ENCODE results near the gene GSTM4. TPM values are rescaled to one million over a fixed set of nuclear protein-coding genes. Genes with fewer than 3 reads are reported as not detected.
"Not testable (repeated sequence)": the region's sequence is repeated elsewhere in the genome, so short reads cannot be mapped to it uniquely, and the experiment has no call there.

The GSTM4 gene
- total and polyA plus RNA-seq, 2 donors (not counting 1 experiment from before 2014, with no cell fraction given) = 28.6 to 56.5 TPM

DNA sequence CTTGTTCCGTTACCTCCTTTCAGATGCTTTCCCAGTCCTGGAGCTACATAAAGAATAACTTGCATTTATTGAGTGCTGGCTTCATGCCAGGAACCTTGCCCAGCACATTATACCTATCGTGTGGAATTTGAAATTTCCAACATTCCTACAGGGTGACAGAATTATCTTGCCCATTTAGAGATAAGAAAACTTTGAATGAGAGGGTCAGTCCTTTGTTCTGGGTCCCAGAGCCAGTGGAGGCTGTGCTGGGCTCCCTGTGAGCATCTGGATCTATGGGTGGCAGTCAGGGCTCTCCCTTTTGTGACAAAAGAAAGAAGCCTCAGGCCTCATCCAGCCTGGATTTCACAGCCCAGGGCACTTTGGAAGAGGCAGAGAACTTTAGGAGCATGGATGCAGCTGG is 3.2 kb downstream of the GSTM4 start:
- H3K36me3 ChIP-seq (replicated peaks in 1 of 2; ENCODE audit: control extremely low read depth in 1 of 2, control insufficient read depth in 1 of 2, extremely low read depth in 1 of 2, insufficient read depth in 2 of 2, low read length in 1 of 2) = peaks cover 0 to 16% of the 10 kb centered on the region in 2 experiments
- CTCF ChIA-PET = interaction anchor here (5.8 kb wide), 1 partner anchor 18 kb away, joined by 42 read pairs; no protein-coding TSS in a partner anchor
- H3K27me3 Mint-ChIP-seq = no peaks in the 10 kb centered on the region
- no peak overlapping the region for H3K27ac ChIP-seq (ENCODE audit: low read length in 2 of 2)
- H3K27me3 ChIP-seq (replicated peaks in 1 of 4; ENCODE audit: control extremely low read depth in 1 of 4, control insufficient read depth in 3 of 4, insufficient read depth in 4 of 4, low read length in 3 of 4) = no peaks in the 10 kb centered on the region
- no peak overlapping the region for H3K4me3 ChIP-seq (ENCODE audit: control extremely low read depth in 1 of 5, extremely low read depth in 1 of 5, insufficient read depth in 1 of 5, low read depth in 2 of 5, low read length in 4 of 5)
- H3K4me3 Mint-ChIP-seq = no peak overlapping the region
- no peaks in the 10 kb centered on the region for H3K9me3 Mint-ChIP-seq (ENCODE audit: insufficient read depth)
- WGBS (ENCODE audit: insufficient coverage) = 100% methylated on average over 1 of the region's 2 CpGs
- intact Hi-C loops (cut with micrococcal nuclease) = loop anchor here (10.0 kb wide), 1 partner anchor 174 kb away; the partner anchor contains the start of gene ATXN7L2
- H3K79me2 ChIP-seq (ENCODE audit: control insufficient read depth, insufficient read depth, low read length) = no peaks in the 10 kb centered on the region
- H3K27ac Mint-ChIP-seq = no peak overlapping the region
- H4K20me1 ChIP-seq (ENCODE audit: control insufficient read depth, insufficient read depth, low read length, poor library complexity, severe bottlenecking) = no peaks in the 10 kb centered on the region
- no peak overlapping the region for H3K4me2 ChIP-seq (replicated peaks; ENCODE audit: low read depth, low read length, poor library complexity, severe bottlenecking)
- H3K4me1 ChIP-seq (ENCODE audit: control insufficient read depth in 2 of 2, insufficient read depth in 2 of 2, low read length in 2 of 2) = peaks cover 11 to 17% of the 10 kb centered on the region in 2 donors
- ATAC-seq (ENCODE audit: low read depth) = no peak
- DNase-seq = no peak
- POLR2A ChIA-PET = no interaction called here
- no peak for TF ChIP-seq EZH2 (IDR thresholded peaks at IDR 0.05; ENCODE audit: borderline replicate concordance, insufficient read depth, low read depth, low read length, poor library complexity, severe bottlenecking)
- TF ChIP-seq, protein P1, sequence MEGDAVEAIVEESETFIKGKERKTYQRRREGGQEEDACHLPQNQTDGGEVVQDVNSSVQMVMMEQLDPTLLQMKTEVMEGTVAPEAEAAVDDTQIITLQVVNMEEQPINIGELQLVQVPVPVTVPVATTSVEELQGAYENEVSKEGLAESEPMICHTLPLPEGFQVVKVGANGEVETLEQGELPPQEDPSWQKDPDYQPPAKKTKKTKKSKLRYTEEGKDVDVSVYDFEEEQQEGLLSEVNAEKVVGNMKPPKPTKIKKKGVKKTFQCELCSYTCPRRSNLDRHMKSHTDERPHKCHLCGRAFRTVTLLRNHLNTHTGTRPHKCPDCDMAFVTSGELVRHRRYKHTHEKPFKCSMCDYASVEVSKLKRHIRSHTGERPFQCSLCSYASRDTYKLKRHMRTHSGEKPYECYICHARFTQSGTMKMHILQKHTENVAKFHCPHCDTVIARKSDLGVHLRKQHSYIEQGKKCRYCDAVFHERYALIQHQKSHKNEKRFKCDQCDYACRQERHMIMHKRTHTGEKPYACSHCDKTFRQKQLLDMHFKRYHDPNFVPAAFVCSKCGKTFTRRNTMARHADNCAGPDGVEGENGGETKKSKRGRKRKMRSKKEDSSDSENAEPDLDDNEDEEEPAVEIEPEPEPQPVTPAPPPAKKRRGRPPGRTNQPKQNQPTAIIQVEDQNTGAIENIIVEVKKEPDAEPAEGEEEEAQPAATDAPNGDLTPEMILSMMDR (IDR thresholded peaks at IDR 0.05) = no peak
- H2AFZ ChIP-seq (ENCODE audit: insufficient read depth, low read depth, low read length, poor library complexity, severe bottlenecking) = no peak overlapping the region
- H3K9ac ChIP-seq (ENCODE audit: low read length) = no peak overlapping the region
- no peaks in the 10 kb centered on the region for H3K9me3 ChIP-seq (ENCODE audit: control extremely low read depth in 1 of 3, control insufficient read depth in 2 of 3, insufficient read depth in 1 of 3, low read length in 2 of 3)
- peaks cover 26% of the 10 kb centered on the region for H3K4me1 Mint-ChIP-seq

DNA sequence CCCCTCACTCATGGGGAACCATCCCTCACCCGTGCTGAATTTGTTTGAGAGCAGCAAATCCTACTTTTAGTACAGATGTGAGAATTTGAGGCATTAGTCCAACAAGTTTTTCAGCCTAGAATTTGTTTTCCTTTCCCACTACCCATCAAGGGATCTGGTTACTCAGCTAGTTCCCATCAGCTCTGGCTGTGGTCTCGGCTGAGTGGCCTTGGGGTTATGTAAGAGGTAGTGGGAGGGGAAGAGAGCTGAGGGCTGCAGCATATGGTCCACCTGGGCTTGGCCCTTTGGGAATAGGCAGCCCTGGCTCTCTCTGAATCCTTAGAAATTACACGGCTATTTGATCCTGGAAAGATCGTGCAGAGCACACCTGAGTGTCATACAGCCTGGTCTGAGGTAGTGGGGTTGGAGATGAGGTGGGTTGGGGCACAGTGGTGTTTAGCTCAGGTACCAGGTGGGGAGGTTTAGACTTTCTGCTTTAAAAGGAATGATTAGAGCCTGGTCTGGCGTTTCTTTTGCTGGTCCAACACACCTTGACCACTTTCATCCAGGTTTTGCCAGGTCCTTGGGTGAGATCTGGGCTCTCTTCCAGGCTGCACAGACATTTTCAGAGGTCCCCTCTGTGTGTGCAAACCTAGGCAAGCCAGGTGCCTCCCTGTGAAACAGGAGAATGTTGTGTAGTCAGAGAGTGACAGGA is 4.2 kb downstream of the GSTM4 start:
- POLR2A ChIA-PET = no interaction called here
- Histone ChIP-seq H3K79me2 (ENCODE audit: control insufficient read depth, insufficient read depth, low read length) (no peaks in the 10 kb centered on the region), H3K9me3 (ENCODE audit: control extremely low read depth in 1 of 3, control insufficient read depth in 2 of 3, insufficient read depth in 1 of 3, low read length in 2 of 3) (no peaks in the 10 kb centered on the region), H3K4me2 (replicated peaks; ENCODE audit: low read depth, low read length, poor library complexity, severe bottlenecking) (no peak overlapping the region), H3K4me1 (ENCODE audit: control insufficient read depth in 2 of 2, insufficient read depth in 2 of 2, low read length in 2 of 2) (peaks cover 9 to 15% of the 10 kb centered on the region in 2 donors), H3K36me3 (replicated peaks in 1 of 2; ENCODE audit: control extremely low read depth in 1 of 2, control insufficient read depth in 1 of 2, extremely low read depth in 1 of 2, insufficient read depth in 2 of 2, low read length in 1 of 2) (peaks cover 0 to 16% of the 10 kb centered on the region in 2 experiments), H3K9ac (ENCODE audit: low read length) (no peak overlapping the region), H4K20me1 (ENCODE audit: control insufficient read depth, insufficient read depth, low read length, poor library complexity, severe bottlenecking) (no peaks in the 10 kb centered on the region), H3K27ac (ENCODE audit: low read length in 2 of 2) (no peak overlapping the region), H2AFZ (ENCODE audit: insufficient read depth, low read depth, low read length, poor library complexity, severe bottlenecking) (no peak overlapping the region), H3K4me3 (ENCODE audit: control extremely low read depth in 1 of 5, extremely low read depth in 1 of 5, insufficient read depth in 1 of 5, low read depth in 2 of 5, low read length in 4 of 5) (no peak overlapping the region), H3K27me3 (replicated peaks in 1 of 4; ENCODE audit: control extremely low read depth in 1 of 4, control insufficient read depth in 3 of 4, insufficient read depth in 4 of 4, low read length in 3 of 4) (no peaks in the 10 kb centered on the region)
- CTCF ChIA-PET = interaction anchor here (1.0 kb wide), 1 partner anchor 20 kb away, joined by 3 read pairs; no protein-coding TSS in a partner anchor
- H3K9me3 Mint-ChIP-seq (ENCODE audit: insufficient read depth) = no peaks in the 10 kb centered on the region
- no peak overlapping the region for H3K4me3 Mint-ChIP-seq
- no peaks in the 10 kb centered on the region for H3K27me3 Mint-ChIP-seq
- DNase-seq (no peak), ATAC-seq (ENCODE audit: low read depth) (no peak)
- H3K4me1 Mint-ChIP-seq = peaks cover 19% of the 10 kb centered on the region
- 85% methylated on average over 4 of the region's 5 CpGs for WGBS (ENCODE audit: insufficient coverage)
- intact Hi-C loops (cut with micrococcal nuclease) = loop anchor here (10.0 kb wide), 1 partner anchor 175 kb away; the partner anchor contains the start of gene ATXN7L2
- TF ChIP-seq, protein P1 (IDR thresholded peaks at IDR 0.05) = no peak
- TF ChIP-seq EZH2 (IDR thresholded peaks at IDR 0.05; ENCODE audit: borderline replicate concordance, insufficient read depth, low read depth, low read length, poor library complexity, severe bottlenecking) = no peak
- no peak overlapping the region for H3K27ac Mint-ChIP-seq

- H3K9me3 Mint-ChIP-seq (ENCODE audit: insufficient read depth); DNase-seq; H3K27me3 Mint-ChIP-seq; H2AFZ ChIP-seq (ENCODE audit: insufficient read depth, low read depth, low read length, poor library complexity, severe bottlenecking); H3K9me3 ChIP-seq (ENCODE audit: control extremely low read depth in 1 of 3, control insufficient read depth in 2 of 3, insufficient read depth in 1 of 3, low read length in 2 of 3); H3K27ac Mint-ChIP-seq; H3K4me3 Mint-ChIP-seq; POLR2A ChIA-PET; ATAC-seq (ENCODE audit: low read depth); H3K9ac ChIP-seq (ENCODE audit: low read length); H3K79me2 ChIP-seq (ENCODE audit: control insufficient read depth, insufficient read depth, low read length); H3K4me3 ChIP-seq (ENCODE audit: control extremely low read depth in 1 of 5, extremely low read depth in 1 of 5, insufficient read depth in 1 of 5, low read depth in 2 of 5, low read length in 4 of 5); intact Hi-C loops (cut with micrococcal nuclease); H3K4me2 ChIP-seq (replicated peaks; ENCODE audit: low read depth, low read length, poor library complexity, severe bottlenecking); H3K27me3 ChIP-seq (replicated peaks in 1 of 4; ENCODE audit: control extremely low read depth in 1 of 4, control insufficient read depth in 3 of 4, insufficient read depth in 4 of 4, low read length in 3 of 4); H3K4me1 ChIP-seq (ENCODE audit: control insufficient read depth in 2 of 2, insufficient read depth in 2 of 2, low read length in 2 of 2); H4K20me1 ChIP-seq (ENCODE audit: control insufficient read depth, insufficient read depth, low read length, poor library complexity, severe bottlenecking); H3K27ac ChIP-seq (ENCODE audit: low read length in 2 of 2): not testable (repeated sequence)
- peaks cover 14% of the 10 kb centered on the region for H3K4me1 Mint-ChIP-seq
- WGBS (ENCODE audit: insufficient coverage) = 50% methylated on average over 1 of the region's 4 CpGs
- CTCF ChIA-PET = interaction anchor here (1.0 kb wide), 1 partner anchor 20 kb away, joined by 3 read pairs; no protein-coding TSS in a partner anchor
- H3K36me3 ChIP-seq (replicated peaks in 1 of 2; ENCODE audit: control extremely low read depth in 1 of 2, control insufficient read depth in 1 of 2, extremely low read depth in 1 of 2, insufficient read depth in 2 of 2, low read length in 1 of 2) = peaks cover 0 to 16% of the 10 kb centered on the region in 2 experiments
Observed at GRCh38 chr1:109660691-109661026, 4.8 kb downstream of the GSTM4 start.

Data from B cell (primary cell).